A549 (cell line): ENCODE data around the gene PORCN.

Experiments used
- CEBPB ChIP-seq, 2 experiments: fragments of >200 bp in 1 of 2; sonication (Bioruptor Twin) in 1 of 2; formaldehyde crosslinking in 1 of 2; IDR thresholded peaks; 2 replicates each; pipeline ENCODE4 v1.6.1; 2012 to 2016
- CTCF ChIP-seq: fragments of >200 bp; sonication (Bioruptor Twin); formaldehyde crosslinking; IDR thresholded peaks from 3 replicates; pipeline ENCODE4 v1.5.1; 2016
- EP300 ChIP-seq, 2 experiments: fragments of >200 bp; sonication (Bioruptor Twin); formaldehyde crosslinking; IDR thresholded peaks; 2 replicates in 1 of 2; 3 replicates in 1 of 2; pipeline ENCODE4 v1.6.1; 2016 to 2017
- MAFK ChIP-seq: fragments of 450-650 bp; IDR thresholded peaks from 2 replicates; pipeline ENCODE4 v1.6.1; 2014; ENCODE audit not compliant: partially characterized antibody
- MAX ChIP-seq: IDR thresholded peaks from 2 replicates; pipeline ENCODE4 v1.6.1; 2012
- MYC ChIP-seq: IDR thresholded peaks from 2 replicates; pipeline ENCODE4 v1.6.1; 2012; ENCODE audit warnings: mild to moderate bottlenecking, inconsistent platforms, low read length, improper control_type of control experiment, borderline replicate concordance
- POLR2A ChIP-seq: IDR thresholded peaks from 2 replicates; pipeline ENCODE4 v1.6.1; 2012; ENCODE audit warnings: mild to moderate bottlenecking, low read length
- RAD21 ChIP-seq, 2 experiments: fragments of >200 bp in 1 of 2; sonication (Bioruptor Twin) in 1 of 2; formaldehyde crosslinking in 1 of 2; IDR thresholded peaks in 1 of 2; conservative IDR thresholded peaks in 1 of 2; 2 replicates in 1 of 2; 3 replicates in 1 of 2; pipeline ENCODE4 v1.6.1; 2012 to 2018; ENCODE audit warnings: inconsistent platforms in 1 of 2
- RCOR1 ChIP-seq: fragments of 150-350 bp; IDR thresholded peaks from 2 replicates; pipeline ENCODE4 v1.6.1; 2014; ENCODE audit warnings: antibody characterized with exemption, low read length, low read depth
- USF2 ChIP-seq: fragments of 450-650 bp; IDR thresholded peaks from 2 replicates; pipeline ENCODE4 v1.6.1; 2014; ENCODE audit warnings: antibody characterized with exemption
- ZFP36 ChIP-seq: fragments of 450-650 bp; IDR thresholded peaks from 2 replicates; pipeline ENCODE4 v1.6.1; 2014; ENCODE audit warnings: borderline replicate concordance; ENCODE audit not compliant: partially characterized antibody
- TF ChIP-seq, protein P1 (sequence below): fragments of 150-350 bp; IDR thresholded peaks from 2 replicates; pipeline ENCODE4 v1.6.1; 2014; ENCODE audit warnings: low read depth, mild to moderate bottlenecking, low read length
- TF ChIP-seq, protein P2 (sequence below): fragments of 200-600 bp; sonication (generic); IDR thresholded peaks from 2 replicates; pipeline ENCODE4 v1.6.1; 2016; ENCODE audit warnings: antibody characterized with exemption, mild to moderate bottlenecking, moderate library complexity

DNA sequence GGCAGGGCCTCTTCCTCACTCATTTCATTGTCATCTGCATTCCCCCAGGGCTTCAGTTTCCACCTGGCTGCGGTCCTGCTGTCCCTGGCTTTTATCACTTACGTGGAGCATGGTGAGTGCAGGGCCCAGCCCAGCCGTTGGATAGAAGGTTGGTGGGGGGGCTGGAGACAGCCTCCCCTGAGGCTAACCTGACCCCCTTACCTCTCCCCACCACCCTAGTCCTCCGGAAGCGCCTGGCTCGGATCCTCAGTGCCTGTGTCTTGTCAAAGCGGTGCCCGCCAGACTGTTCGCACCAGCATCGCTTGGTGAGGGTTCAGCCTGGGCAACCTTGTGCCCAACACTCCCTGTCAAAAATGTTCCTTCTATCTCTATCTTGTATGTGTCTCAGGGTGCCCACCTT is 7.0 kb downstream of the PORCN start:
- no peak for TF ChIP-seq MAX
- TF ChIP-seq EP300 (IDR thresholded peaks at IDR 0.05) = no peak
- TF ChIP-seq, protein P1, sequence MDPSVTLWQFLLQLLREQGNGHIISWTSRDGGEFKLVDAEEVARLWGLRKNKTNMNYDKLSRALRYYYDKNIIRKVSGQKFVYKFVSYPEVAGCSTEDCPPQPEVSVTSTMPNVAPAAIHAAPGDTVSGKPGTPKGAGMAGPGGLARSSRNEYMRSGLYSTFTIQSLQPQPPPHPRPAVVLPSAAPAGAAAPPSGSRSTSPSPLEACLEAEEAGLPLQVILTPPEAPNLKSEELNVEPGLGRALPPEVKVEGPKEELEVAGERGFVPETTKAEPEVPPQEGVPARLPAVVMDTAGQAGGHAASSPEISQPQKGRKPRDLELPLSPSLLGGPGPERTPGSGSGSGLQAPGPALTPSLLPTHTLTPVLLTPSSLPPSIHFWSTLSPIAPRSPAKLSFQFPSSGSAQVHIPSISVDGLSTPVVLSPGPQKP = no peak
- no peak for TF ChIP-seq RCOR1
- TF ChIP-seq CTCF = no peak
- TF ChIP-seq RAD21 (conservative IDR thresholded peaks at IDR 0.05 in 1 of 2, IDR thresholded peaks at IDR 0.05 in 1 of 2) = no peak
- no peak for TF ChIP-seq MYC
- TF ChIP-seq, protein P2, sequence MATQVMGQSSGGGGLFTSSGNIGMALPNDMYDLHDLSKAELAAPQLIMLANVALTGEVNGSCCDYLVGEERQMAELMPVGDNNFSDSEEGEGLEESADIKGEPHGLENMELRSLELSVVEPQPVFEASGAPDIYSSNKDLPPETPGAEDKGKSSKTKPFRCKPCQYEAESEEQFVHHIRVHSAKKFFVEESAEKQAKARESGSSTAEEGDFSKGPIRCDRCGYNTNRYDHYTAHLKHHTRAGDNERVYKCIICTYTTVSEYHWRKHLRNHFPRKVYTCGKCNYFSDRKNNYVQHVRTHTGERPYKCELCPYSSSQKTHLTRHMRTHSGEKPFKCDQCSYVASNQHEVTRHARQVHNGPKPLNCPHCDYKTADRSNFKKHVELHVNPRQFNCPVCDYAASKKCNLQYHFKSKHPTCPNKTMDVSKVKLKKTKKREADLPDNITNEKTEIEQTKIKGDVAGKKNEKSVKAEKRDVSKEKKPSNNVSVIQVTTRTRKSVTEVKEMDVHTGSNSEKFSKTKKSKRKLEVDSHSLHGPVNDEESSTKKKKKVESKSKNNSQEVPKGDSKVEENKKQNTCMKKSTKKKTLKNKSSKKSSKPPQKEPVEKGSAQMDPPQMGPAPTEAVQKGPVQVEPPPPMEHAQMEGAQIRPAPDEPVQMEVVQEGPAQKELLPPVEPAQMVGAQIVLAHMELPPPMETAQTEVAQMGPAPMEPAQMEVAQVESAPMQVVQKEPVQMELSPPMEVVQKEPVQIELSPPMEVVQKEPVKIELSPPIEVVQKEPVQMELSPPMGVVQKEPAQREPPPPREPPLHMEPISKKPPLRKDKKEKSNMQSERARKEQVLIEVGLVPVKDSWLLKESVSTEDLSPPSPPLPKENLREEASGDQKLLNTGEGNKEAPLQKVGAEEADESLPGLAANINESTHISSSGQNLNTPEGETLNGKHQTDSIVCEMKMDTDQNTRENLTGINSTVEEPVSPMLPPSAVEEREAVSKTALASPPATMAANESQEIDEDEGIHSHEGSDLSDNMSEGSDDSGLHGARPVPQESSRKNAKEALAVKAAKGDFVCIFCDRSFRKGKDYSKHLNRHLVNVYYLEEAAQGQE = no peak
- TF ChIP-seq USF2 = no peak
- TF ChIP-seq ZFP36 = no peak
- no peak for TF ChIP-seq CEBPB (IDR thresholded peaks at IDR 0.05)
- no peak for TF ChIP-seq POLR2A
- no peak for TF ChIP-seq MAFK
